ENCODE results near the gene CUL4B.
"Not testable (repeated sequence)": the region's sequence is repeated elsewhere in the genome, so short reads cannot be mapped to it uniquely, and the experiment has no call there.

Gene CUL4B

DNA sequence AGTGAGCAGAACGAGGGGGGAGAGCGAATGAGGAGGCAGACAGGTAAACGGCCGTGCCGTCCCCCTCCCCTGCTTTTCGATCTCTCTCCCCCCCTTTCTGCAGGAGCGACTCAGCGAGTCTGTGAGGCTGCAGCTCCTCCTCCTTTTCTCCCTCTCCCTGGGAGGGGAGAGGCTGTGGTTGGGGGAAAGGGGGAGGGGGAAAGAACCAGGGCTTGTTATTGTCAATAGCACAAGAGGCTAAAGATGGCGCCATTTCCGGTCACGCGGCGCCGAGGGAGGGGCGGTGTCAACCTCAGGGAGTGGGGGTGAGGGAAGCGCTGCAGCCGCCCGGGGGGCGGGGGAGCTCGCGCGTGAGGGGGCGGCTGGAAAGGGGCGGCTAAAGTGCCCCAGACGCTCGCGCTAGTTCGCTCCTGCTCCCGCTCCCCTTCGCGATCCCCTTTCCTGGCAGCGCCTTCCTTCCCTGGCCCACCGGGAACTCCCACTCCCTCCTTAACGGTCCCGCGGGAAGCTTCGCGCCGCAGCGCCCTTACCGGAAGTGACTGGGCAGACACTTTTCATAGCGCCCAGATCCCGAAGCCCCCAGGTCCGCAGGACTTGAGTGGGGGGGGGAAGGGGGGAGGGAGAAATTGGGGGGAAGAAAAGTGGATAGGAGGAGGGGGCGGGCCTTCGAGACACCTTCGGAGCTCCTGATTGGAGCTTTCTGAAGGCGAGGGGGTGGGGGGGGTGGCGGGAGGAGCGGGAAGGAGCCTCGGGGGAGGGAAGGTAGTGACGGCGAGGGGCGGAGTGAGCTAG lies at the start of gene CUL4B:
CUL4B (minus strand) TSS at position 121 of the 792 bp plus-strand sequence. CDS start 324 bp downstream, outside the sequence.
- DNase-seq (ENCODE audit: low spot score): peak; percentile 94

GRCh38 chrX:120604361-120604782 lies 43.6 kb upstream of the CUL4B start:
- no peak for DNase-seq (ENCODE audit: low spot score)

- peak; percentile 86 for DNase-seq (ENCODE audit: low spot score)
Observed at GRCh38 chrX:120603707-120604360, 43.1 kb upstream of the CUL4B start, which contains the start of gene MCTS1. MCTS1 (plus strand) TSS chrX:120604101; CDS start chrX:120604237, 136 bp downstream.

DNA sequence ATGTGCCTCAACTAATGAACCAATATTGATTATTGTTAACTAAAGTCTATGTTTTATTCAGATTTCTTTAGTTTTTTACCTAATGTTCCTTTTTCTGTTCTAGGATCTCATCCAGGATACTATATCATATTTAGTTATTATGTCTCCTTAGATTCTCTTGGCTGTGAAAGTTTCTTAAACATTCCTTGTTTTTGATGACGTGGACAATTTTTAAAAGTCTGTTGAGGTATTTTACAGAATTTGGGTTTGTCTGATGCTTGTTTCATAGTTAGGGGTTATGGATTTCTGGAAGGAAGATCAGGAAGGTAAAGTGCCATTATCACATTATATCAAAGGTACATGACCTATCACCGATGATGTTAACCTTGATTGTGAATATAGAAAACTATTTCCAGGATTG lies 24.9 kb upstream of the CUL4B start:
- no peak for DNase-seq (ENCODE audit: low spot score)

DNA sequence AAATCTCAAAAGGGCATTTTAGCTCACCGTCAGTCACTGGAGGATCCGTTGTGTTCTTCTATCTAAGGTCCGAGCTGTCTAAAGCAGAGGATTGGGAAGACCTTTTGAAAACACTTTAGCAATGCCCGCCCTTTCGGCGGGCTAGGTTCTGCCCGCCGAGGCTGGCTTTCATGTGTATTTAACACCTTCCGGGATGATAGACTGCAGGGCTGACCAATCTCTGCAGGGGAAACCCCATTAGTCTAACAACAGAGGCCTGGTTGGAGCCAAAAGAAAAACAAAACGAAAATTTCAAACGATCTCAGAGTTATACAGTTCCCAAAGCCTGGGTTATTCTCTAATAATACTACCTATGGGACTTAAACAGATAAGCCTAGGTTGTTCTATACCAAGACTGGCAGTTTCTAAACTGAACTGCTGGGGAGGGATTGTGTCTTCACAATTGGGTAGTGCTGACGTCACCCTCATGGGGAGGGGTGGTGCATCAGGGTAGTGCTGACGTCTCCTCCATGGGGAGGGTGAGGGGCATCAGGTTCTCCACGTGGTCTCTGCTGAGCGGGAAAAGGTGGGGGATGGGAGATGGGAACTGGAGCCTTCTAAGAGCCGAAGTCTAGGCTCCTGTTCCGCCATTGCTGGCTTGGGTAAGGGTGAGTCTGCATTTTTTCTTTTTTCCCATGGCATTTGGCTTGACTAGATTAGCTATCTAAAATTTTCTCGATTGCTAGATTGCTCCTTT lies 14.8 kb upstream of the CUL4B start:
- DNase-seq (ENCODE audit: low spot score): no peak

- not testable (repeated sequence) for DNase-seq (ENCODE audit: low spot score)
Observed at GRCh38 chrX:120573806-120574205, 13.0 kb upstream of the CUL4B start.

DNA sequence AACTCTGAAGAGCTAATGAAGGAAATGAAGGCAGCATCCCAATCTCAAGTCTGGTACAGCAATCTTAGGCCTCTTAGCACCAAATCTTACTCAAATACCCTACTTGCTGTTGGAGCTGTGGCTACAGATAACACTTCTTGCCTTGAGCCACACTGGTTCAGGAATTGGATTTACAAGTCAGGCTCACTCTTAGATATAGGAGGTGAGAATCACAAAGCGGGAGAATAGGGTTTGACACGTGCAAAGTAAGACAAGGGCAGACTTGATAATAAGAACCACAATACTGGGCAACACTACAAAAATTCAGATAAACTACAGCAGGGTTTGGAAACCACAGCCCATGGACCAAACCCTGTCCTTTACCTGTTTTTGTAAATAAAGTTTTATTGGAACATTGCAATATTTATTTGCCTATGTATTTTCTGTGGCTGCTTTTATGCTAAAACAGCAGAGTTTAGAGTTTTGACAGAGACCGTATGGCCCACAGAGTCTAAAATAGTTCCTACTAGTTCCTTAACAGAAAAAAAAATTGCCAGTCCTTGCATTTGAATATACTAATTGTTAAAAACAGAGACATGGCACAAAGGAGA lies 9.3 kb upstream of the CUL4B start:
- DNase-seq (ENCODE audit: low spot score): no peak

DNA sequence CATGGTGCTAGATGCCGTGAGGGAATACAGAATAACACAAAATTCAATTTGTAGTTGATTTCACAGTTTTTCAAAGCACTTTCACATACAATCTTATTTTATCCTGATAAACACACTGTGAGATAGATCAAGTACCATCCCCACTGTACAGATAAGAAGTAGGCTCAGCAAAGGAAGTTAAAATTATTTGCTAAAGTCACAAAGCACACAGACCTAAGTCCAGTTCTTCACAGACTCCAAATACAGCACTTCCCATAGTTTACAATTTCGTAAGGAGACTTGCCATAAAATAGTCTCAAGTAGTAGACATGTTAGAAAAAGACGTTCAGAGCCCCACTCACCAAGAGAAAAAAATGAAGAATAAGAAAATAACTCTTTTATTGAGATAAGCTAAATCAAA lies 7.8 kb upstream of the CUL4B start:
- DNase-seq (ENCODE audit: low spot score): no peak

- DNase-seq (ENCODE audit: low spot score): no peak
Observed at GRCh38 chrX:120568035-120568434, 7.3 kb upstream of the CUL4B start.

- no peak for DNase-seq (ENCODE audit: low spot score)
Observed at GRCh38 chrX:120566817-120567216, 6.1 kb upstream of the CUL4B start.

DNA sequence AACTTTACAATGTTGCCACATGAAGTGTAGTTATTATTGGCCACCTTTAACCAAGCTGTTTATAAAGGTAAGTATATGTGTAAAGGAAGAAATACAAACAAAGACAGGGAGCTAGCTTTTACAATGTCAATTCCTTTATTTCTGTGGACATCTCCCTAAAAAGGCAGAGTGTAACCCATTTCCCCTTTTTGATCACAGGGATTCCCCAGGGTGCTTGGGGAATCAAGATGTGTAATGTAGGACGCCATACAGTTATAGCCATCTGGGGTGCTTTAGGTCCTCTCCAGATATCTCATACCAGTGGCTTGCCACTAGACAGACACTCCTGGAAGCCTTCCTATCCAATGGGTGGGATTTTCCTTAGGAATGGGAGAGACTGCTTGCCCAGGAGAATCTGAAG lies 4.2 kb upstream of the CUL4B start:
- no peak for DNase-seq (ENCODE audit: low spot score)

DNA sequence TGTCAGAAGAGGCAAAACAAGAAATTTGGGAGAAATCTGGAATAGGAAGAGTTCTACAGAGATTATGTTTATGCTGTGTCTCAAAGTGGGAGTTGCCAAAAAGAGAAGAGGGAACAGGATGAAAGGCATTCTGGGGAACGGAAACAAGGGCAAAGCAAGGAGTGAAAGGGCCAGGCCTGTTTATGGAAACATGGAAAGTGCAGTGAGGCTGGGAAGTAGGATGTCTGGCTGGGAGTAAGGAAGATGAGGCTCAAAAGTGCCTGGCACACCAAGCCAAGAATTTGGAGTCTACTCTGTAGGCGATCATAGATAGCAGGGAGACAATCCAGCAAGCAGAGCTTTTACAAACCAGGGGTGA lies 1.8 kb upstream of the CUL4B start:
- peak; percentile 4 for DNase-seq (ENCODE audit: low spot score)

DNA sequence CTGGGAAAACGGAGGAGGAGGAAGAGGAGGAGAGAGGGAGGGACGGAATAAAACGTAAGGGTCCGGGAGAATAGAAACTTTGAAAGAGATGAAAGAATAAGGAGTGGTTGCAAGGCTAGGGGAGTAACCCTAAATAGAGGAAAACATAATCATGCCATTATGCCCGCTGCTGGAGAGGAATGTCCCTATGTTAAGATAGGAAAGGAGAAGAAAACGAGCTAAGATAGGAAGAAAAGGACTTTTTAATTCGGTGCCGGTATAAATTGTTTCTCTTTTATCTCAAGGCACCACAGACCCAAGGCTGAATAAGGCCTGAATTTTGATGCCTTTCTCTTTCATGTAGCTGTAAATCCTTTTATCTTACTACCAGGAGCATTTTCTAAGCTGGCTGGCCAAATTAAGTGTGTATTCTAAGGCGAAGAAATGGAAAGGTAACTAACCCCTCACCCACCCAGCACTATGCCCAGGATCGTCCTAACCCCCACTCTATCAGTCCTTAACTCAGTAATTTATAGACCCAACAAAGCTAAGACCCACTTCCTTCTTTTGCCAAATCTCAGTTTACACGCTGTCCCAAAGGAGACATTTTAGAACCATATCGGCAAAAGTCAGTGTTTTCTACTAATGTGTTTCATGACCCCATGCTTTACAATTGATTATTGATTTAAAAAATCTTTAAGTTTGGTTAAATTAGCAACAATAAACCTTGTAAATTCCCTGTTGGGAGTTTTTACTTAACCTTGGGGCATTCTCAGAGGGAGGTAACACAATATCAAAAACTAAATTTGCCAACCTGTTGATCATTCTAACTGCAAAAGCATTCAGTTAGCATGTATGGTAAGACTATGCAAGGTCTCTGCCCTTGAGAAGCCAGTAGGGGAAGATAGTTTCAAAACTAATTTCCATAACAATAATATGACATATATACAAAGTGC lies 1.1 kb upstream of the CUL4B start:
- peak; percentile 26 for DNase-seq (ENCODE audit: low spot score)

- no peak for DNase-seq (ENCODE audit: low spot score)
Observed at GRCh38 chrX:120560405-120560841, 339 bp downstream of the CUL4B start.

DNA sequence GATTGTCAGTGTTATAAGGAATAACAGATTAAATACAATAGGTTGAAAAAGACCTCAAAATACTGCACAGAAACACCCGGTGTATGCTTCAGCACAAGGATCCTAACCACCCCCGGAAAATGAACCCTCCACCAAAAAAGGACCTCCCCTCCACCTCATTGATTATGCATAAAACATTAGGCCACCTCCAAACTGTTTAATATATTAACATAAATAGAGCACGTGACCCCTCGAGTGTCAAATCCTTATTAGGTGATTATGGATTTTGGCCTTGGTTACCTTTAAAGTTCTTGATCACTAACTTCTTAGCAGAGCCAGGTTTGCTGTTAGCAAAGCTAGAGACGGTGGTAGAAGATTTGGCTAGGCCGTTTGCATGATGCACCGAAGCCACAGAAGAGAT lies 958 bp downstream of the CUL4B start:
- DNase-seq (ENCODE audit: low spot score): peak; percentile 28

DNA sequence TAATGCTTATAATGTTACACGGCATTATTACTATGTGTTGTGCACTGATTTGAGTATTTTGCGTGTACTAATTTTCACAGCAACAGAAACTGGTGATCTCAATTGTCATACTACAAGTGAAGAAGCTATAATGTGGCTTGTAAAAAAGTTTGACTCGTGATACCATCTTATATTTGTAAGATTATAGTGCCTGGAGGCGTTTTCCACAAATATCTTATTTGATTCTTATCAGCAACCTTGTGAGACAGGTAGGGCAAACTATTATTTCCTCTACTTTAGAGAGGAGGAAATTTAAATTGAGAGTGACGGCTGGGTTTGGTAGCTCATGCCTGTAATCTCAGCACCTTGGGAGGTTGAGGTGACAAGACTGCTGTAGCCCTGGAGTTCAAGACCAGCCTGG lies 4.5 kb downstream of the CUL4B start:
- DNase-seq (ENCODE audit: low spot score): no peak

DNA sequence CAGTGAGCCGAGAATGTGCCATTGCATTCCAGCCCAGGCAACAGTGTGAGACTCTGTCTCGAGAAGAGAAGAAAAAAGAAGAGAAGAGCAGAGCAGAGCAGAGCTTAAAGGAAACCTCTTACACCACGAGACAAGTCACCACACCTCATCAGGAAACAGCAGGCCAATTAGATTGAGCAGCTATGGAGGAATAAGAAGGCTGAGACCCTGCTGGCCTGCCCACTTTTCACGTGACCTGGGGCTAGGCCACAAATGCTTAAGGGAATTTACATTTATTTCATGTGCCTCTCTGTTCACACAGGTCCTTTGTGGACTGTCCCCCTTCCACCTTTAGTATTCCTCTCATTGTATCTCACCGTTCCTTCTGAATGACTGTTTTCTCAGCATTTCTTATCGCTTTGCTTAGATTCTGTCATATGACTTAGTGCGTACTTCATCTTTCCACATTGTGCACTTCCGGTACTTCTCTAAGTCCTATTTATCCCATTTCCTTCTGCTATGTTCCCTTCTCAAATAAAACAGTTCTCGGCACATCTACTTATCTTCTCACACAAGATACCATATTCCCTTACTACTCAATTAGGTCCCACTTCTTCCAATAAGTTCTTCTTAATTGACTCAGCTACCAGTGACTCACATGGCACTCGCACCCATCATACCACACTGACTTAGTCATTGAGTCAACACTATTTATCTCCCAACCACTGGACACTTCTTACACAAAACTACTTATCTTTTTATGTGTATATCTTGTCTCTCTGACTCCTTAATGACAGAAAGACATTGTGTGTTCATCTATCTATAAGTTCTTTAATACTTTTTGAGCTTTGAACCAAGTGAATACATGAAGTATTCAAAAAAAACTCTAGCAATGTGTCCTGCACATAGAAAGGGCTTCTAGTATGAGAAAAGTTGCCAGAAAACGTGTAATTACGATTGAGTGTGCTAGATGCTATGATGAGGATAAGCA lies 11.0 kb downstream of the CUL4B start:
- no peak for DNase-seq (ENCODE audit: low spot score)

GRCh38 chrX:120536061-120536460 lies 24.7 kb downstream of the CUL4B start:
- peak; percentile 28 for DNase-seq (ENCODE audit: low spot score)

- DNase-seq (ENCODE audit: low spot score): no peak
Observed at GRCh38 chrX:120534413-120535205, 26.2 kb downstream of the CUL4B start.

Measured in pons (tissue), 1 donor.